GM23248 (cell line): Measurements from ENCODE around the gene SMIM45.

ENCODE experiments used
- DNase-seq: peaks from one replicate; pipeline ENCODE4 v3.0.0-alpha.2; 2015
- H2AFZ ChIP-seq: fragments of 200-600 bp; sonication (generic); 2 replicates; pipeline ENCODE4 v1.6.1; 2016; ENCODE audit warnings: antibody characterized with exemption
- H3F3A ChIP-seq: fragments of 200-600 bp; sonication (generic); 2 replicates; pipeline ENCODE4 v1.6.1; 2016; ENCODE audit warnings: mild to moderate bottlenecking, antibody characterized with exemption, mixed run types; ENCODE audit not compliant: insufficient read depth
- H3K27ac ChIP-seq: fragments of 200-600 bp; sonication (generic); 2 replicates; pipeline ENCODE4 v1.5.1; 2016; ENCODE audit warnings: mild to moderate bottlenecking
- H3K27me3 ChIP-seq: fragments of 200-600 bp; sonication (generic); replicated peaks from 2 replicates; pipeline ENCODE4 v1.6.1; 2016; ENCODE audit warnings: mild to moderate bottlenecking; ENCODE audit not compliant: insufficient read depth
- H3K36me3 ChIP-seq: fragments of 200-600 bp; sonication (generic); 2 replicates; pipeline ENCODE4 v1.6.1; 2016; ENCODE audit warnings: low read depth, mild to moderate bottlenecking
- H3K4me1 ChIP-seq: fragments of 200-600 bp; sonication (generic); 2 replicates; pipeline ENCODE4 v1.6.1; 2016; ENCODE audit warnings: mild to moderate bottlenecking; ENCODE audit not compliant: insufficient read depth
- H3K4me2 ChIP-seq: fragments of 200-600 bp; sonication (generic); one replicate; pipeline ENCODE4 v1.6.1; 2016; ENCODE audit warnings: mild to moderate bottlenecking; ENCODE audit not compliant: unreplicated experiment
- H3K4me3 ChIP-seq: fragments of 200-600 bp; sonication (generic); 2 replicates; pipeline ENCODE4 v1.5.1; 2016; ENCODE audit warnings: mild to moderate bottlenecking
- H3K79me2 ChIP-seq: fragments of 200-600 bp; sonication (generic); 2 replicates; pipeline ENCODE4 v1.6.1; 2016; ENCODE audit warnings: mild to moderate bottlenecking; ENCODE audit not compliant: insufficient read depth
- H3K9ac ChIP-seq: fragments of 200-600 bp; sonication (generic); 2 replicates; pipeline ENCODE4 v1.6.1; 2016; ENCODE audit warnings: mild to moderate bottlenecking
- H3K9me2 ChIP-seq: fragments of 200-600 bp; sonication (generic); 2 replicates; pipeline ENCODE4 v1.6.1; 2016; ENCODE audit warnings: mixed run types, mild to moderate bottlenecking, moderate library complexity; ENCODE audit not compliant: insufficient read depth
- H3K9me3 ChIP-seq: fragments of 200-600 bp; sonication (generic); one replicate; pipeline ENCODE4 v1.6.1; 2017; ENCODE audit warnings: low read depth
- H4K20me1 ChIP-seq: fragments of 200-600 bp; sonication (generic); 2 replicates; pipeline ENCODE4 v1.6.0; 2016; ENCODE audit not compliant: insufficient read depth
- EZH2 ChIP-seq: fragments of 200-600 bp; sonication (generic); IDR thresholded peaks from 2 replicates; pipeline ENCODE4 v1.6.1; 2018; ENCODE audit warnings: antibody characterized with exemption, mild to moderate bottlenecking; ENCODE audit not compliant: insufficient read depth, poor library complexity, severe bottlenecking
- EZH2phosphoT487 ChIP-seq: fragments of 200-600 bp; sonication (generic); IDR thresholded peaks from 2 replicates; pipeline ENCODE4 v1.6.1; 2018; ENCODE audit warnings: antibody characterized with exemption, moderate library complexity, mild to moderate bottlenecking, low read depth; ENCODE audit not compliant: insufficient read depth
- WGBS, 2 experiments: methylation state at CpG; one replicate each; pipeline ENCODE4 v1.1.6; 2015 to 2017; ENCODE audit warnings: low lambda C conversion rate in 2 of 2, low coverage in 1 of 2; ENCODE audit errors: missing lambda C conversion rate in 2 of 2; 5-methylcytosine and 5-hydroxymethylcytosine counted together
- in situ Hi-C: fragments of 300-500 bp; cut with MboI; formaldehyde crosslinking; loops from 2 replicates; pipeline ENCODE4 v1.15.0; 2020

SMIM45 gene

DNA sequence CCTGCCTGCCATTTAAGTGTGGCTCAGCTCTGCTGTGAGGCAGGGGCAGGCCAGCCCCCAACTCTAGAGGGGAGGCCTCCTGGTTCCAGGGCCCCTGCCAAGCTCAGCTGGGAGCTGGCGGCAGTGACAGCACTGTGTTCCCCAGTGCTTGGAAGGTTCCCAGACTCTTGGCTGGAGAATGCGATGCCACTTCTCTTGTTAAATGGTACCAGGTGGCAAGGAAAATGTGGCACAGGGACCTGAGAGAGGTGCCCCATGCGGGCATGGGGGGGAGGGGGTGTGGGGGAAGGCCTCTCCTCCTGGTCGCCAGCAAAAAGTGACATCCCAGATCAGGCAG lies 17.0 kb upstream of the SMIM45 start:
- Histone ChIP-seq H3K27me3 (no peaks in the 10 kb centered on the region), H3K36me3 (no peaks in the 10 kb centered on the region), H2AFZ (no peak overlapping the region), H3K4me1 (no peaks in the 10 kb centered on the region), H4K20me1 (no peaks in the 10 kb centered on the region), H3F3A (peaks cover 3% of the 10 kb centered on the region), H3K9ac (no peak overlapping the region), H3K79me2 (no peaks in the 10 kb centered on the region), H3K27ac (no peak overlapping the region), H3K9me2 (no peaks in the 10 kb centered on the region), H3K9me3 (no peaks in the 10 kb centered on the region), H3K4me3 (no peak overlapping the region), H3K4me2 (no peak overlapping the region)
- in situ Hi-C loops, result no loop called here
- WGBS, 2 experiments, result 76 to 82% methylated on average over 3 to 4 of the region's 4 CpGs
- TF ChIP-seq EZH2phosphoT487, result no peak
- TF ChIP-seq EZH2, result no peak
- no peak for DNase-seq

DNA sequence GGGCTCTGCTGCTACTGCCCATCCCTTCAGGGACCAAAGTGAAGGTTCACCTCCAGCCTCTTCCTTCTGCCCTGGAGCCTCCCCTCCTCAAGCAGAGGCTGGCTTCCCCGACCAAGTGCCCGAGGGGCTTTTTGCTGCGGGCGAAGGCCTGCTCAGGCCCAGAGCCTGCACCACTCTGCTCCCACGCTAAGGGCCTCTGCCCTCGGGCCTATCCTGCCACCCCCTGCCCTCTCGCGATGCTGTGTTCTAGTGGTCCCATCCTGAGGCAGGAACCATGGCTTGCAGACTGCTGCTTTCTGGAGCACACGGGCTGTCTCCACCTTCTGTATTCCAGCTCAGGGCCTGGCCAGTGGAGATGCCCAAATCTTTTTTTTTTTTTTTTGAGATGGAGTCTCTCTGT lies 16.4 kb upstream of the SMIM45 start:
- Histone ChIP-seq H3K27ac (no peak overlapping the region), H3K4me2 (no peak overlapping the region), H4K20me1 (no peaks in the 10 kb centered on the region), H3K36me3 (no peaks in the 10 kb centered on the region), H2AFZ (no peak overlapping the region), H3K27me3 (no peaks in the 10 kb centered on the region), H3K9me3 (no peaks in the 10 kb centered on the region), H3K9ac (no peak overlapping the region), H3K4me1 (peaks cover 3% of the 10 kb centered on the region), H3F3A (peaks cover 8% of the 10 kb centered on the region), H3K4me3 (no peak overlapping the region), H3K79me2 (no peaks in the 10 kb centered on the region), H3K9me2 (no peaks in the 10 kb centered on the region)
- 94 to 98% methylated on average over 9 of the region's 9 CpGs for WGBS, 2 experiments
- TF ChIP-seq EZH2, result no peak
- no peak for TF ChIP-seq EZH2phosphoT487
- no peak for DNase-seq
- in situ Hi-C loops, result no loop called here

DNA sequence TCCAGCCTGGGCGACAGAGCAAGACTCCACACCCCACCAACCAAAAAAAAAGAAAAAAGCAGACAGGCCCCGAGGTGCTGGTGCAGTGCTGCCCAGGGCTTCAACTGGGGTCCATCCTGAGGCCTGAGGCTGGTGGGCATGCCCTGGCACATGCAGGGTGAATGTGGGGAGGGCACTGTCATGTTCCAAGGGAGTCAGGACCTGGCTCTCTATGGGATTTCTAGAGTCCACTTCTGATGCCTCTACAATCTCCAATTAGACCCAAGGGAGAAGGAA lies 15.1 kb upstream of the SMIM45 start:
- Histone ChIP-seq H3K4me3 (no peak overlapping the region), H3K79me2 (no peaks in the 10 kb centered on the region), H3K4me2 (no peak overlapping the region), H3K36me3 (no peaks in the 10 kb centered on the region), H3K4me1 (peaks cover 5% of the 10 kb centered on the region), H2AFZ (no peak overlapping the region), H4K20me1 (no peaks in the 10 kb centered on the region), H3F3A (peaks cover 20% of the 10 kb centered on the region), H3K27me3 (no peaks in the 10 kb centered on the region), H3K9me3 (no peaks in the 10 kb centered on the region), H3K9me2 (no peaks in the 10 kb centered on the region), H3K27ac (no peak overlapping the region), H3K9ac (no peak overlapping the region)
- 95 to 96% methylated on average over 2 of the region's 2 CpGs for WGBS, 2 experiments
- DNase-seq, result no peak
- in situ Hi-C loops, result no loop called here
- TF ChIP-seq EZH2, result no peak
- TF ChIP-seq EZH2phosphoT487, result no peak

- H4K20me1 ChIP-seq, result no peaks in the 10 kb centered on the region
- no peaks in the 10 kb centered on the region for H3K79me2 ChIP-seq
- no peaks in the 10 kb centered on the region for H3K9me2 ChIP-seq
- in situ Hi-C loops, result loop anchor here (10.0 kb wide), 1 partner anchor 245 kb away; the partner anchor contains the start of gene MEI1
- H2AFZ ChIP-seq, result no peak overlapping the region
- H3K4me3 ChIP-seq, result no peak overlapping the region
- DNase-seq, result no peak
- peak overlapping the region; percentile 90 for H3K27ac ChIP-seq
- H3K4me1 ChIP-seq, result peaks cover 11% of the 10 kb centered on the region
- peaks cover 23% of the 10 kb centered on the region for H3F3A ChIP-seq
- no peaks in the 10 kb centered on the region for H3K36me3 ChIP-seq
- peak overlapping the region; percentile 11 for H3K4me2 ChIP-seq
- 88% methylated on average over 13 of the region's 13 CpGs for WGBS, 2 experiments
- TF ChIP-seq EZH2 (no peak), EZH2phosphoT487 (no peak)
- H3K9me3 ChIP-seq, result no peaks in the 10 kb centered on the region
- H3K9ac ChIP-seq, result peak overlapping the region; percentile 67
- no peaks in the 10 kb centered on the region for H3K27me3 ChIP-seq
Measured at GRCh38 chr22:41939981-41940831, 11.7 kb upstream of the SMIM45 start.
